GM12872 (cell line): ENCODE data around the gene KCNA1.

Source experiments
- CTCF ChIP-seq: IDR thresholded peaks from 3 replicates; pipeline ENCODE4 v1.5.1; 2011; ENCODE audit warnings: low read depth, mild to moderate bottlenecking, low read length, moderate library complexity; ENCODE audit not compliant: insufficient read depth

Gene KCNA1

GRCh38 chr12:4938900-4939299 is 29.2 kb downstream of the KCNA1 start:
- TF ChIP-seq CTCF = no peak

GRCh38 chr12:4939418-4940023 is 29.8 kb downstream of the KCNA1 start:
- TF ChIP-seq CTCF = no peak

DNA sequence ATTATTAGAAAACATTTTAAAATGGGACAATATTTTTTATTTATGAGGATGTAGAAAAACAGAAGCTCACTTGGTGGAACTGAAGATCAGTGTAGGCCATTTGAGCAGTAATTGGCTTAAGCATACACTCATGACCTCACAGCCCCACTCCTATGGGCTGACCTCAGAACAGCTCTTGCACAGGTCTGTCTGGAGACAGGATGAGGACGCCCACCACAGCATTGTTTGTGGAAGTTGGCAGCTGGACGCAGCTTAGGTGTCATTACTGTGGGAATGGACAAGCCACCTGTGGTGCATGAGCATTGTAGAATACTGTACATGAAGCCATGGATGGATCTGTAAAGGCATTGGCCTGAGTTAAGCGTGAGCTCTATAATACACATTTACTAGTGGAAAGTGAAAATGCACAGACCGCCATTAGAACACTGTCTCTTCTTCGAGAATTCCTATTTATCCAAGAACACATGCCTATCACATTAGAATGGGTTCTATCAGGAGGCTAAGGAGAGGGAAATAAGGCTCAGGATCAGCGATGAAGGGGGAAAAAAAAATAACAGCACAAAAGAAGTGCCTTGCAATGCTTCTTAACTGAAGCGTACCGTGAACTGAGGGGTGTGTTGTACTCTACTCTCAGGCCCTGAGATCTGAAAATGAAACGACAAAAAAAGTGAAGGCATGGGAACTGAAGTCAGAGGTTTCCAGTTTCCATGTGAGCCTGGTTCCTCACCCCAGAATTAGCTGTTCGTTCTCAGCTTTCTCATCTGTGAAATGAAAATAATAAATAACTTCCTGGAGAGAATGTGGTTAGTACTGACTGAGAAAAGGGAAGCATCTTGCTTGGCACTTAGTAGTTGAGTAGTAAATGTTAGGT is 33.6 kb downstream of the KCNA1 start:
- TF ChIP-seq CTCF = no peak

DNA sequence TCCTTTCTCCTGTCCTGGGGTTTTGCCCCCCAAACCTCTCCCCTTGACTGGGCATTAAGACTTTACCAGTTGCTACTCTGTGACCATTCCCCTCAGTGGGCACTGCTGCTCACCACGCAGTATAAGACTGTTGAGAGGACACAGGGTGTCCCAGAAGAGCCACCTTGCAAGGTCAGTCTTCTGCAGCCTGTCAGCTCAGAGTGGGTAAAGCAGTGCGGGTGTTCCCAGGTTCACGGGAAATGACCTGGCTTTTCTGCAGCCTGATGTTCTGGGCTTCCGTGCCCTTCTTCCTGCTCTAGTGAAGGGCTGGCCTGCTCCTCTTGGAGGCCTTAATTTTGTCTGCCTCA is 34.2 kb downstream of the KCNA1 start:
- no peak for TF ChIP-seq CTCF

GRCh38 chr12:4947253-4947652 is 37.5 kb downstream of the KCNA1 start:
- no peak for TF ChIP-seq CTCF

GRCh38 chr12:4951083-4951482 is 41.4 kb downstream of the KCNA1 start:
- TF ChIP-seq CTCF = no peak

DNA sequence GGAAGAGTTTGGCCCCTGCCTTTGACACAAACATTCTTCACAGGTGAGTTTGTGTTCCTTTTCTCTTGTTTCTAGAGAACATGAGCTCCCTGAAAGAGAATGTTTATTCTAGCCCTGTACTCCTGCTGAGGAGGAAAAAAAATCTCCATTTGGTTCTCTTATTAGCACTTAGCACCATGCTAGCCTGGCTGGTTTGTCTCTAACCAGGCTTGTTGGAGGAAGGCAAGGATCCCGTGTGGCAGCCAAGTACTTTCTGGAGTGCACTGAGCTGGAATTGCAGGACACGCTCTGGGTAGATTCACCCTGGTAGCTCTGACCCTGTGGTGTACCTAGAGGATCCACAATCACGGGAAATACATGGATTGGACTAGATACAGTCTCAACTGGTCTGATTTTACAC is 41.9 kb downstream of the KCNA1 start:
- no peak for TF ChIP-seq CTCF
